Ishikawa (cell line): ENCODE measurements around the gene HECTD4.

Source experiments
- CEBPB ChIP-seq: IDR thresholded peaks from 2 replicates; pipeline ENCODE4 v1.6.1; 2012
- CREB1 ChIP-seq: IDR thresholded peaks from 2 replicates; pipeline ENCODE4 v1.6.1; 2012; ENCODE audit warnings: low read depth
- EGR1 ChIP-seq: IDR thresholded peaks from 2 replicates; pipeline ENCODE4 v1.6.1; 2012
- EP300 ChIP-seq: IDR thresholded peaks from 2 replicates; pipeline ENCODE4 v1.6.1; 2012; ENCODE audit warnings: borderline replicate concordance
- FOXM1 ChIP-seq: IDR thresholded peaks from 2 replicates; pipeline ENCODE4 v1.6.1; 2012; ENCODE audit warnings: low read depth, borderline replicate concordance
- NFIC ChIP-seq: IDR thresholded peaks from 2 replicates; pipeline ENCODE4 v1.6.1; 2012
- RAD21 ChIP-seq: IDR thresholded peaks from 2 replicates; pipeline ENCODE4 v1.6.1; 2012; ENCODE audit warnings: low read depth
- TAF1 ChIP-seq: IDR thresholded peaks from 2 replicates; pipeline ENCODE4 v1.6.1; 2012; ENCODE audit warnings: low read depth, mild to moderate bottlenecking
- TCF12 ChIP-seq: IDR thresholded peaks from 2 replicates; pipeline ENCODE4 v1.6.1; 2012; ENCODE audit warnings: low read depth
- TEAD4 ChIP-seq: IDR thresholded peaks from 2 replicates; pipeline ENCODE4 v1.6.1; 2012
- YY1 ChIP-seq: IDR thresholded peaks from 2 replicates; pipeline ENCODE4 v1.6.1; 2012; ENCODE audit warnings: low read depth
- ZBTB7A ChIP-seq: IDR thresholded peaks from 2 replicates; pipeline ENCODE4 v1.6.1; 2012; ENCODE audit warnings: low read depth
- TF ChIP-seq, protein P1 (sequence below): IDR thresholded peaks from 2 replicates; pipeline ENCODE4 v1.6.1; 2012
- TF ChIP-seq, protein P2 (sequence below): IDR thresholded peaks from 2 replicates; pipeline ENCODE4 v1.6.1; 2012; ENCODE audit warnings: low read depth, mild to moderate bottlenecking
- TF ChIP-seq, protein P3 (sequence below): IDR thresholded peaks from 2 replicates; pipeline ENCODE4 v1.6.1; 2012

Gene HECTD4

DNA sequence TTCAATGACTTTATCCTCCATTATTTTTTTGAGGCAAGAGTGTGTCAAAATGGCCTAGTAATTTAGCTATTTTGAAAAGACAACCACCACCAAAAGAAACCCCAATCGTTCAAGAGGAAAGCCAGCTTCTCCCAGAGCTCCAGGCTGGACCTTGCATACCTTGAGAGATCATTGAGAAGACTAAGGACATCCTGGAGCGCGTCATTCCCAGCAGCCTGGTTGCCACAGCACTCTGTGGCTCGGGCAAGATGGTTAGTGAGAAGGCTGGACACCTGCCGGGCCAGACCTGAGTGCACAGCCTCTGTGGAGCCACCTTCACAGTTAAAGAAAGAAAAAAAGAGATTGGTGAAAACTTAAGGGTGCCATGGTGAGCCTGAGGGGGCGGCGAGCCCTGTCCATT lies 145.4 kb downstream of the HECTD4 start:
- TF ChIP-seq YY1 (no peak), EGR1 (no peak), NFIC (no peak), TCF12 (no peak), EP300 (no peak), RAD21 (no peak), CEBPB (no peak), CREB1 (no peak), TEAD4 (no peak)
- TF ChIP-seq, protein P1, sequence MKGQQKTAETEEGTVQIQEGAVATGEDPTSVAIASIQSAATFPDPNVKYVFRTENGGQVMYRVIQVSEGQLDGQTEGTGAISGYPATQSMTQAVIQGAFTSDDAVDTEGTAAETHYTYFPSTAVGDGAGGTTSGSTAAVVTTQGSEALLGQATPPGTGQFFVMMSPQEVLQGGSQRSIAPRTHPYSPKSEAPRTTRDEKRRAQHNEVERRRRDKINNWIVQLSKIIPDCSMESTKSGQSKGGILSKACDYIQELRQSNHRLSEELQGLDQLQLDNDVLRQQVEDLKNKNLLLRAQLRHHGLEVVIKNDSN = no peak
- TF ChIP-seq, protein P2, sequence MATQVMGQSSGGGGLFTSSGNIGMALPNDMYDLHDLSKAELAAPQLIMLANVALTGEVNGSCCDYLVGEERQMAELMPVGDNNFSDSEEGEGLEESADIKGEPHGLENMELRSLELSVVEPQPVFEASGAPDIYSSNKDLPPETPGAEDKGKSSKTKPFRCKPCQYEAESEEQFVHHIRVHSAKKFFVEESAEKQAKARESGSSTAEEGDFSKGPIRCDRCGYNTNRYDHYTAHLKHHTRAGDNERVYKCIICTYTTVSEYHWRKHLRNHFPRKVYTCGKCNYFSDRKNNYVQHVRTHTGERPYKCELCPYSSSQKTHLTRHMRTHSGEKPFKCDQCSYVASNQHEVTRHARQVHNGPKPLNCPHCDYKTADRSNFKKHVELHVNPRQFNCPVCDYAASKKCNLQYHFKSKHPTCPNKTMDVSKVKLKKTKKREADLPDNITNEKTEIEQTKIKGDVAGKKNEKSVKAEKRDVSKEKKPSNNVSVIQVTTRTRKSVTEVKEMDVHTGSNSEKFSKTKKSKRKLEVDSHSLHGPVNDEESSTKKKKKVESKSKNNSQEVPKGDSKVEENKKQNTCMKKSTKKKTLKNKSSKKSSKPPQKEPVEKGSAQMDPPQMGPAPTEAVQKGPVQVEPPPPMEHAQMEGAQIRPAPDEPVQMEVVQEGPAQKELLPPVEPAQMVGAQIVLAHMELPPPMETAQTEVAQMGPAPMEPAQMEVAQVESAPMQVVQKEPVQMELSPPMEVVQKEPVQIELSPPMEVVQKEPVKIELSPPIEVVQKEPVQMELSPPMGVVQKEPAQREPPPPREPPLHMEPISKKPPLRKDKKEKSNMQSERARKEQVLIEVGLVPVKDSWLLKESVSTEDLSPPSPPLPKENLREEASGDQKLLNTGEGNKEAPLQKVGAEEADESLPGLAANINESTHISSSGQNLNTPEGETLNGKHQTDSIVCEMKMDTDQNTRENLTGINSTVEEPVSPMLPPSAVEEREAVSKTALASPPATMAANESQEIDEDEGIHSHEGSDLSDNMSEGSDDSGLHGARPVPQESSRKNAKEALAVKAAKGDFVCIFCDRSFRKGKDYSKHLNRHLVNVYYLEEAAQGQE = no peak
- TF ChIP-seq, protein P3, sequence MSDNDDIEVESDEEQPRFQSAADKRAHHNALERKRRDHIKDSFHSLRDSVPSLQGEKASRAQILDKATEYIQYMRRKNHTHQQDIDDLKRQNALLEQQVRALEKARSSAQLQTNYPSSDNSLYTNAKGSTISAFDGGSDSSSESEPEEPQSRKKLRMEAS = no peak

DNA sequence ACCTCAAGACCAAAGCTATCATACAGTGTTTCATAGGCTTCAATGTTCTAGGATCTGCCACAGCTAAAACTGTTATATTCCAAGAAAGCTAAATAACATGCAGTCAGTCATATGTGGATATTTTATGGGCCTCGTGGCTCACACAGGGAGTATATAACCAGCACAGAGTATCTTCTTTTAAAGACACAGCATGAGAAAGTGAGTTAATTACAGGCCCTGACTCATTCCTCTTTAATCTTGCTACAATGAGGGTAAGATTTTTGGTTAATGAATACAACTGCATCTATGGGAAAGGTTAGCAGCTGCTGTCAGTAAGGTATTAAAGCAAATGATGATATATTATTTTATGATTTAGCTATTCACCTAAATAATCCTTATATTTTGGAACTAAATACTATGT lies 145.8 kb downstream of the HECTD4 start:
- TF ChIP-seq YY1 (no peak), FOXM1 (no peak), EGR1 (no peak), ZBTB7A (no peak), NFIC (no peak), EP300 (no peak), TEAD4 (no peak), RAD21 (no peak), TCF12 (no peak), CEBPB (no peak), CREB1 (no peak), TAF1 (no peak)
- TF ChIP-seq, protein P1 = no peak
- TF ChIP-seq, protein P3 = no peak
- TF ChIP-seq, protein P2 = no peak

DNA sequence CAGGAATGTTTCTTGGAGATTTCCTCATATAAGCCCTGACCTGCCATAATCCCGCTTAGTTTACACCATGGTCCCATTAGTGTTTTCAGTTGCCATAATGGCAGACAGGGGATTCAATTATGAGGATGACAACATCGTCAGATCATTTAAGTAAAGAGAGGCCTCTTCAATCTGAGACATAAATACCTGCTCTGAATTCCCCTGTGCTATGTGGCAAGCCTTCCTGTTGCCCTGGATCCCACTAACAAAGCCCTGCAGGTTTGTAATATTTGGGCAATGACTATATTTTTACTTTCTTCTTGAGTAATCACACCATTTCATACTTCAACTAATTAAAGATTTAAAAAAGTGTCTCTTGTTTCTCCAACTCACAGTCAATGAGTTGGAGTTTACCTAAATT lies 147.9 kb downstream of the HECTD4 start:
- TF ChIP-seq CREB1 = no peak
- no peak for TF ChIP-seq EP300
- no peak for TF ChIP-seq ZBTB7A
- TF ChIP-seq YY1 = no peak
- TF ChIP-seq FOXM1 = no peak
- no peak for TF ChIP-seq TEAD4
- TF ChIP-seq TCF12 = no peak
- TF ChIP-seq EGR1 = no peak
- TF ChIP-seq, protein P1 = no peak
- TF ChIP-seq TAF1 = no peak
- TF ChIP-seq, protein P3 = no peak
- no peak for TF ChIP-seq NFIC
- no peak for TF ChIP-seq RAD21
- TF ChIP-seq CEBPB = no peak
- TF ChIP-seq, protein P2 = no peak

DNA sequence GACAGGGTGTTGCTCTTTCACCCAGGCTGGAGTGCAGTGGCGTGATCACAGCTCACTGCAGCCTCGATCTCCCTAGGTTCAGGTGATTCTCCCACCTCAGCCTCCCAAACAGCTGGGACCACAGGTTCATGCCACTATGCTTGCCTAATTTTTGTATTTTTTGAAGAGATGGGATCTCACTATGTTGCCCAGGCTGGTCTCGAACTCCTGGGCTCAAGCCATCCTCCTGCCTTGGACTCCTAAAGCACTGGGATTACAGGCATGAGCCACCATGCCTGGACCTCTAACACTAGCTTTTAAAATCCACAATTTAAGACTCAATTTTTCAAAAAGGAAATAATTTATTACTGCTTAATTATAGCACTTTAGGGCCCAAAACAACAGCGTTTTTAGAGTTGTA lies 149.0 kb downstream of the HECTD4 start:
- no peak for TF ChIP-seq EGR1
- TF ChIP-seq ZBTB7A = no peak
- no peak for TF ChIP-seq TAF1
- no peak for TF ChIP-seq YY1
- TF ChIP-seq, protein P2 = no peak
- TF ChIP-seq, protein P1 = no peak
- TF ChIP-seq EP300 = no peak
- TF ChIP-seq CEBPB = no peak
- no peak for TF ChIP-seq CREB1
- no peak for TF ChIP-seq TCF12
